HepG2 (cell line): ENCODE data around the gene ICAM3. TPM values are rescaled to one million over a fixed set of nuclear protein-coding genes. Genes with fewer than 3 reads are reported as not detected.

Experiments used
- ADNP ChIP-seq: sonication (generic); formaldehyde crosslinking; IDR thresholded peaks from 2 replicates; pipeline ENCODE4 v1.4.0; 2020; ENCODE audit warnings: missing genetic modification reagents
- CCDC6 ChIP-seq: sonication (generic); formaldehyde crosslinking; IDR thresholded peaks from 2 replicates; pipeline ENCODE4 v1.8.1; 2022; ENCODE audit warnings: mild to moderate bottlenecking, missing genetic modification reagents, moderate library complexity
- CHD2 ChIP-seq: IDR thresholded peaks from 2 replicates; pipeline ENCODE4 v1.6.1; 2011; ENCODE audit warnings: low read depth, low read length, improper control_type of control experiment
- ESRRA ChIP-seq: sonication (generic); formaldehyde crosslinking; IDR thresholded peaks from 2 replicates; pipeline ENCODE4 v1.5.1; 2020; ENCODE audit warnings: mild to moderate bottlenecking, low read depth, missing genetic modification reagents
- FOXP1 ChIP-seq, 2 experiments: fragments of 450-650 bp in 1 of 2; IDR thresholded peaks; 2 replicates each; pipeline ENCODE4 v1.6.1; 2017 to 2018; ENCODE audit warnings: antibody characterized with exemption in 1 of 2
- HMGA1 ChIP-seq: sonication (generic); formaldehyde crosslinking; conservative IDR thresholded peaks from 2 replicates; pipeline ENCODE4 v1.4.0; 2020; ENCODE audit warnings: missing genetic modification reagents
- KIAA2018 ChIP-seq: sonication (generic); formaldehyde crosslinking; IDR thresholded peaks from 2 replicates; pipeline ENCODE4 v1.5.0; 2020; ENCODE audit warnings: mild to moderate bottlenecking, missing genetic modification reagents, borderline replicate concordance
- KLF6 ChIP-seq: IDR thresholded peaks from 2 replicates; pipeline ENCODE4 v1.8.0; 2016; ENCODE audit warnings: missing biosample characterization, missing genetic modification reagents
- NONO ChIP-seq, 2 experiments: fragments of 450-650 bp in 1 of 2; sonication (generic) in 1 of 2; formaldehyde crosslinking in 1 of 2; IDR thresholded peaks in 1 of 2; conservative IDR thresholded peaks in 1 of 2; 2 replicates each; pipeline versions ENCODE4 v1.6.1 to v1.8.0; 2017 to 2022; ENCODE audit warnings: mild to moderate bottlenecking in 1 of 2, missing genetic modification reagents in 1 of 2, moderate library complexity in 1 of 2
- NR3C1 ChIP-seq: sonication (generic); formaldehyde crosslinking; IDR thresholded peaks from 2 replicates; pipeline ENCODE4 v1.4.0; 2020; ENCODE audit warnings: missing genetic modification reagents
- PPARG ChIP-seq: conservative IDR thresholded peaks from 2 replicates; pipeline ENCODE4 v1.6.1; 2016; ENCODE audit warnings: missing biosample characterization, missing genetic modification reagents
- ZFP36 ChIP-seq: fragments of 150-350 bp; IDR thresholded peaks from 2 replicates; pipeline ENCODE4 v1.6.1; 2018; ENCODE audit warnings: borderline replicate concordance, low read length, low read depth; ENCODE audit not compliant: partially characterized antibody
- ZFY ChIP-seq: sonication (generic); formaldehyde crosslinking; IDR thresholded peaks from 2 replicates; pipeline ENCODE4 v1.4.0; 2020; ENCODE audit warnings: missing genetic modification reagents
- ZNF354B ChIP-seq: sonication (generic); formaldehyde crosslinking; IDR thresholded peaks from 2 replicates; pipeline ENCODE4 v1.8.0; 2022; ENCODE audit warnings: mild to moderate bottlenecking, missing genetic modification reagents
- ZNF766 ChIP-seq: sonication (generic); formaldehyde crosslinking; IDR thresholded peaks from 2 replicates; pipeline ENCODE4 v1.5.0; 2020; ENCODE audit warnings: missing genetic modification reagents, borderline replicate concordance
- ZNF800 ChIP-seq: sonication (generic); formaldehyde crosslinking; IDR thresholded peaks from 2 replicates; pipeline ENCODE4 v1.4.0; 2020; ENCODE audit warnings: missing genetic modification reagents
- ZNF879 ChIP-seq: sonication (generic); formaldehyde crosslinking; IDR thresholded peaks from 2 replicates; pipeline ENCODE4 v1.8.1; 2023; ENCODE audit warnings: missing genetic modification reagents
- ZSCAN30 ChIP-seq: sonication (generic); formaldehyde crosslinking; IDR thresholded peaks from 2 replicates; pipeline ENCODE4 v1.5.0; 2020; ENCODE audit warnings: mild to moderate bottlenecking, missing genetic modification reagents
- polyA plus RNA-seq, 8 experiments: library from polyadenylated mRNA; depleted of rRNA in 3 of 8; stranded (reverse) in 7 of 8; unstranded in 1 of 8; fragments of >200 nt; fragmentation: Illumina TruSeq in 4 of 8; extraction: Trizol in 4 of 8; gene quantifications; 2 replicates each; pipeline versions ENCODE4 v1.2.1 to v1.2.3, GENCODE V29; 2011 to 2016; ENCODE audit warnings: low read depth in 4 of 8, missing spikeins in 1 of 8, mixed read lengths in 1 of 8; ENCODE audit not compliant: insufficient read depth in 1 of 8
- total RNA-seq, 5 experiments: library from RNA; depleted of rRNA; stranded (reverse); fragments of >200 nt; fragmentation: Illumina TruSeq; extraction: Trizol; gene quantifications; 2 replicates each; pipeline ENCODE4 v1.2.3, GENCODE V29; 2016; ENCODE audit warnings: low read depth in 1 of 5

ICAM3 gene
- total and polyA plus RNA-seq, 2 of the 13 experiments (the other 11 are each of a cell fraction or from before 2014, with no cell fraction given): 14.1 to 21.0 TPM

- TF ChIP-seq KIAA2018 (no peak), ZNF800 (CRISPR knock-in tag) (no peak), PPARG (no peak), ESRRA (peak; percentile 63; the same call in 1 of the 2 replicates), ZFY (CRISPR knock-in tag) (peak; percentile 77; the same call in 1 of the 2 replicates), NONO (IDR thresholded peaks at IDR 0.05) (no peak), NONO (CRISPR knock-in tag; conservative IDR thresholded peaks at IDR 0.05) (peak; percentile 49), CCDC6 (no peak), FOXP1 (IDR thresholded peaks at IDR 0.05) (no peak), FOXP1 (CRISPR knock-in tag; IDR thresholded peaks at IDR 0.05) (no peak), ZNF879 (CRISPR knock-in tag) (no peak), NR3C1 (CRISPR knock-in tag) (no peak), ZFP36 (no peak), ADNP (CRISPR knock-in tag) (no peak), ZNF354B (CRISPR knock-in tag) (no peak), HMGA1 (CRISPR knock-in tag) (no peak), KLF6 (CRISPR knock-in tag) (no peak; the same call in 1 of the 2 replicates), ZSCAN30 (CRISPR knock-in tag) (no peak), ZNF766 (CRISPR knock-in tag) (no peak; the same call in none of the 2 replicates), CHD2 (no peak; the same call in 1 of the 2 replicates)
These were observed 6.3 kb downstream of the ICAM3 start, which contains the start of gene RAVER1 (continued) for GRCh38 chr19:10332965-10333757.
